Parathyroid adenoma (tissue), 2 donors: Measurements from ENCODE around the gene GRIN2A.

Experiments used
- H2AFZ ChIP-seq: fragments of 300-600 bp; sonication (generic); one replicate; pipeline ENCODE4 v1.7.0; 2017; ENCODE audit warnings: antibody characterized with exemption, mild to moderate bottlenecking
- H3K27ac ChIP-seq: fragments of 300-600 bp; sonication (generic); one replicate; pipeline ENCODE4 v1.7.0; 2017
- H3K27me3 ChIP-seq: fragments of 300-600 bp; sonication (generic); one replicate; pipeline ENCODE4 v1.7.0; 2017; ENCODE audit warnings: low read length; ENCODE audit not compliant: control insufficient read depth, insufficient read depth
- H3K36me3 ChIP-seq: fragments of 300-600 bp; sonication (generic); one replicate; pipeline ENCODE4 v1.7.0; 2017; ENCODE audit warnings: low read length; ENCODE audit not compliant: control insufficient read depth, insufficient read depth
- H3K4me1 ChIP-seq: fragments of 300-600 bp; sonication (generic); one replicate; pipeline ENCODE4 v1.7.0; 2017; ENCODE audit warnings: control low read depth
- H3K4me2 ChIP-seq: fragments of 300-600 bp; sonication (generic); one replicate; pipeline ENCODE4 v1.7.0; 2017; ENCODE audit warnings: low read length
- H3K4me3 ChIP-seq: fragments of 300-600 bp; sonication (generic); one replicate; pipeline ENCODE4 v1.7.0; 2017; ENCODE audit warnings: low read depth, low read length
- H3K79me2 ChIP-seq: fragments of 300-600 bp; sonication (generic); one replicate; pipeline ENCODE4 v1.7.0; 2017; ENCODE audit warnings: control low read depth
- H3K9ac ChIP-seq: fragments of 300-600 bp; sonication (generic); one replicate; pipeline ENCODE4 v1.7.0; 2017; ENCODE audit warnings: mild to moderate bottlenecking
- H3K9me3 ChIP-seq: fragments of 300-600 bp; sonication (generic); one replicate; pipeline ENCODE4 v1.7.0; 2017; ENCODE audit warnings: low read length; ENCODE audit not compliant: control insufficient read depth
- TF ChIP-seq, protein P1 (sequence below): fragments of 300-600 bp; sonication (generic); IDR thresholded peaks from one replicate; pipeline ENCODE4 v1.7.0; 2017; ENCODE audit warnings: antibody characterized with exemption, mild to moderate bottlenecking
- donor health status: primary hyperparathyroidism.

The GRIN2A gene

DNA sequence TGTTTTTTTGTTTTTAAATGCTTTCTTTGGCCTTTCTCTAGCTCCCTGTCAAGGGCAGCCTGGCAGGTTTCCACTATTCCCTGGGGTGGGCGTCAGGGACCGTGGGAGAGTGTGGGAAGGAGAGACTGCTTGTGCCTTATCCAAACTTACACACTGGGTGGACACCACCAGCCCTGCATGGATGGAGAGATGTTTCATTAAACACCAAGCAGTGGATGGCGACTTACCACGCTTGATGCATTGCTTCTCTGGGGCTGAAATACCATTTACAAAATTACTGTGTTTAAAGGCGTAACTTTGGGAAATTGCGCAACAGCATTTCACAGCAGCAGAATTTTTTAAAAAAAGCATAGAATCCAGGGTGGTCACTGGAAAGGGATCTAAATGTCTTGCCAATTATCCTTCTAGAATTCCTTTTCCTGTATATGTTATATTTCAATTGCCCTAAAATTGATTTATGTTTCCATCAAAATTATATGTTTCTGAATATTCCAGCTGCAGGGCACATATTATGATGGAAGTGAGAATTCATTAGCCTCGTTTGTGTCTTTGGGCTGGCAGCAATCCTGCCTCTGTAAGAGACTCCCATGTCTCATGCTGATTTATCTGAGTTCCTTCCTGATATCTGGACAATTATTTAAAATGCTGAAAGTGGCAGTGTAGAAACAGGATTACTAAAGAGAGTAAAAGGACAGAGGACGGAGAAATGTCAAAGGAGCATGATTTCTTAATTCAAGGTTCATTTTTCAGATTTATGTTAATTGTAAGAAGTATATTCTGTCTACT, 247.3 kb downstream of the GRIN2A start:
- no peak overlapping the region for H2AFZ ChIP-seq
- TF ChIP-seq, protein P1, sequence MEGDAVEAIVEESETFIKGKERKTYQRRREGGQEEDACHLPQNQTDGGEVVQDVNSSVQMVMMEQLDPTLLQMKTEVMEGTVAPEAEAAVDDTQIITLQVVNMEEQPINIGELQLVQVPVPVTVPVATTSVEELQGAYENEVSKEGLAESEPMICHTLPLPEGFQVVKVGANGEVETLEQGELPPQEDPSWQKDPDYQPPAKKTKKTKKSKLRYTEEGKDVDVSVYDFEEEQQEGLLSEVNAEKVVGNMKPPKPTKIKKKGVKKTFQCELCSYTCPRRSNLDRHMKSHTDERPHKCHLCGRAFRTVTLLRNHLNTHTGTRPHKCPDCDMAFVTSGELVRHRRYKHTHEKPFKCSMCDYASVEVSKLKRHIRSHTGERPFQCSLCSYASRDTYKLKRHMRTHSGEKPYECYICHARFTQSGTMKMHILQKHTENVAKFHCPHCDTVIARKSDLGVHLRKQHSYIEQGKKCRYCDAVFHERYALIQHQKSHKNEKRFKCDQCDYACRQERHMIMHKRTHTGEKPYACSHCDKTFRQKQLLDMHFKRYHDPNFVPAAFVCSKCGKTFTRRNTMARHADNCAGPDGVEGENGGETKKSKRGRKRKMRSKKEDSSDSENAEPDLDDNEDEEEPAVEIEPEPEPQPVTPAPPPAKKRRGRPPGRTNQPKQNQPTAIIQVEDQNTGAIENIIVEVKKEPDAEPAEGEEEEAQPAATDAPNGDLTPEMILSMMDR: no peak
- no peaks in the 10 kb centered on the region for H3K4me1 ChIP-seq
- H3K79me2 ChIP-seq: no peaks in the 10 kb centered on the region
- no peak overlapping the region for H3K4me3 ChIP-seq
- no peak overlapping the region for H3K9ac ChIP-seq
- H3K9me3 ChIP-seq: no peaks in the 10 kb centered on the region
- H3K27me3 ChIP-seq: no peaks in the 10 kb centered on the region
- no peak overlapping the region for H3K4me2 ChIP-seq
- H3K36me3 ChIP-seq: no peaks in the 10 kb centered on the region
- no peak overlapping the region for H3K27ac ChIP-seq

DNA sequence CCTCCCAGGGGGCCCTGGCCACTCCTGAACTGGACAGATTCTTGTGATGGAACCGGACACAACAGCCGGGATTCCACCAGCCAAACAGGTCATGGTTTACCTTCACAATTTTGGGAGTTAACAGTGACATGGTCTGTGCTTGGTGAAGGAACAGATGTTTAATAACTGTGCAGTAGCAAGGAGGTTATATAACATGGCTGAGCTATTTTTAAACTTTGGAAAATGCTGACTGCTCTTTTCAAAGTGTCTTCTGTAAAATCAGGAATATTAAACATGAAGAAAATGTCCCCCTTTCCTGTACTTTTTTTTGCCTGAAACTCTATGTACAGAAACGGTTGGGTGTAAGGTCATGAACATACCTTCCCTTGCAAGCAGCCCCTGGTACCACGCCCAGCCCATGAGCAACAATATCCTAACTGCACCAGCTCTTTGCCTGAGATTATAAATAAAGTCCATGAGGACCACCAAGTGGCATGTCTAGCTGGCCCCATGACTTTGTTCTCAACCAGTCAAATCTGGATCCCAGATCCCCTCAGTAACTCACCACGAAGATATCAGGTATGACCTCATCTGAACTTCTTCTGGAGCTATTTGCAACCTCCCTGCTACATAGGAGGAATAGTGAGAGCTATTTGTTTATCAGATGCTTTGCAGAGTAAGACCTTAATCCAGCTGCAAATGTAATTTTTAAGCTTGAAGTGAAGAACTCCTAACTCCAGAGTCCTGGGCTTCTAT, 249.1 kb downstream of the GRIN2A start:
- Histone ChIP-seq H3K79me2 (no peaks in the 10 kb centered on the region), H3K9me3 (no peaks in the 10 kb centered on the region), H2AFZ (no peak overlapping the region), H3K4me1 (no peaks in the 10 kb centered on the region), H3K36me3 (no peaks in the 10 kb centered on the region), H3K4me2 (no peak overlapping the region), H3K4me3 (no peak overlapping the region), H3K27me3 (no peaks in the 10 kb centered on the region), H3K9ac (no peak overlapping the region), H3K27ac (no peak overlapping the region)
- TF ChIP-seq, protein P1: no peak

- no peaks in the 10 kb centered on the region for H3K79me2 ChIP-seq
- H2AFZ ChIP-seq: no peak overlapping the region
- TF ChIP-seq, protein P1: no peak
- H3K4me2 ChIP-seq: no peak overlapping the region
- no peak overlapping the region for H3K9ac ChIP-seq
- H3K27me3 ChIP-seq: no peaks in the 10 kb centered on the region
- no peaks in the 10 kb centered on the region for H3K4me1 ChIP-seq
- H3K27ac ChIP-seq: no peak overlapping the region
- H3K9me3 ChIP-seq: no peaks in the 10 kb centered on the region
- no peak overlapping the region for H3K4me3 ChIP-seq
- H3K36me3 ChIP-seq: no peaks in the 10 kb centered on the region
Observed at GRCh38 chr16:9932000-9932399, 250.2 kb downstream of the GRIN2A start.

- no peaks in the 10 kb centered on the region for H3K36me3 ChIP-seq
- no peak overlapping the region for H3K4me2 ChIP-seq
- H3K9ac ChIP-seq: no peak overlapping the region
- H2AFZ ChIP-seq: no peak overlapping the region
- no peaks in the 10 kb centered on the region for H3K4me1 ChIP-seq
- no peaks in the 10 kb centered on the region for H3K79me2 ChIP-seq
- no peaks in the 10 kb centered on the region for H3K9me3 ChIP-seq
- no peak overlapping the region for H3K4me3 ChIP-seq
- TF ChIP-seq, protein P1: no peak
- no peak overlapping the region for H3K27ac ChIP-seq
- no peaks in the 10 kb centered on the region for H3K27me3 ChIP-seq
Observed at GRCh38 chr16:9929836-9930235, 252.4 kb downstream of the GRIN2A start.
